SKM-1 treated with dmso at 0.1 percent for 144 hours (cell line): ENCODE results near the gene PRKRA.
"Not testable (repeated sequence)": the region's sequence is repeated elsewhere in the genome, so short reads cannot be mapped to it uniquely, and the experiment has no call there.

Source experiments
- DNase-seq: peaks from one replicate; lab custom pipeline; 2025; ENCODE audit not compliant: unreplicated experiment; lab: John Stamatoyannopoulos, UW

PRKRA gene

GRCh38 chr2:178450774-178451525 is at the start of gene PRKRA, which contains the start of gene PJVK:
TSS of gene PRKRA (minus strand) at chr2:178451175. CDS start at chr2:178451030, 145 bp downstream.
TSS of gene PJVK (plus strand) at chr2:178451378. CDS start at chr2:178453410, 2,032 bp downstream.
- DNase-seq, result peak; percentile 93

GRCh38 chr2:178499640-178500039 is 48.7 kb upstream of the PRKRA start:
- DNase-seq, result no peak

- no peak for DNase-seq
These were observed 47.2 kb upstream of the PRKRA start for GRCh38 chr2:178498137-178498536.

GRCh38 chr2:178496049-178496448 is 45.1 kb upstream of the PRKRA start:
- DNase-seq, result no peak

- DNase-seq, result no peak
These were observed 40.6 kb upstream of the PRKRA start for GRCh38 chr2:178491612-178492011.

- no peak for DNase-seq
These were observed 34.4 kb upstream of the PRKRA start for GRCh38 chr2:178485356-178485755.

GRCh38 chr2:178484245-178485041 is 33.5 kb upstream of the PRKRA start:
- no peak for DNase-seq

- DNase-seq, result no peak
These were observed 31.5 kb upstream of the PRKRA start for GRCh38 chr2:178482437-178482836.

GRCh38 chr2:178480227-178481181 is 29.5 kb upstream of the PRKRA start, which contains the start of gene PLEKHA3:
TSS of gene PLEKHA3 (plus strand) at chr2:178480457. CDS start at chr2:178480870, 413 bp downstream.
- peak; percentile 92 for DNase-seq

GRCh38 chr2:178479758-178480226 is 28.8 kb upstream of the PRKRA start:
- no peak for DNase-seq

GRCh38 chr2:178479275-178479616 is 28.3 kb upstream of the PRKRA start:
- DNase-seq, result no peak

GRCh38 chr2:178478439-178479274 is 27.7 kb upstream of the PRKRA start, which contains the start of gene FKBP7:
TSS of gene FKBP7 (minus strand) at chr2:178478600. CDS start at chr2:178478499, 101 bp downstream.
- DNase-seq, result peak; percentile 71

GRCh38 chr2:178478130-178478438 is 27.1 kb upstream of the PRKRA start:
- no peak for DNase-seq

- DNase-seq, result no peak
These were observed 26.6 kb upstream of the PRKRA start for GRCh38 chr2:178477443-178478129.

GRCh38 chr2:178476477-178476876 is 25.5 kb upstream of the PRKRA start:
- DNase-seq, result no peak

GRCh38 chr2:178474560-178474959 is 23.6 kb upstream of the PRKRA start:
- no peak for DNase-seq

- DNase-seq, result no peak
These were observed 23.0 kb upstream of the PRKRA start for GRCh38 chr2:178473931-178474330.

GRCh38 chr2:178473373-178473772 is 22.4 kb upstream of the PRKRA start:
- DNase-seq, result no peak

GRCh38 chr2:178471313-178471712 is 20.3 kb upstream of the PRKRA start:
- DNase-seq, result not testable (repeated sequence)
